Upper lobe of right lung (tissue), 1 donor: Measurements from ENCODE around the gene PCSK2. TPM values are rescaled to one million over a fixed set of nuclear protein-coding genes. Genes with fewer than 3 reads are reported as not detected.

Experiments
- ATAC-seq: fragments of 200-7000 bp; cut with Tn5 transposase; one replicate; pipeline ENCODE4 v1.9.1; 2020; ENCODE audit warnings: mild to moderate bottlenecking, moderate library complexity
- DNase-seq: peaks from one replicate; pipeline ENCODE4 v3.0.0-alpha.2; 2020
- H3K27ac ChIP-seq: fragments of 200-600 bp; one replicate; pipeline ENCODE4 v1.8.0; 2022
- H3K27me3 ChIP-seq: fragments of 200-600 bp; one replicate; pipeline ENCODE4 v1.8.0; 2022; ENCODE audit warnings: mild to moderate bottlenecking
- H3K36me3 ChIP-seq: fragments of 200-600 bp; one replicate; pipeline ENCODE4 v1.8.0; 2022
- H3K4me1 ChIP-seq: fragments of 200-600 bp; one replicate; pipeline ENCODE4 v1.8.0; 2022
- H3K4me3 ChIP-seq: fragments of 200-600 bp; one replicate; pipeline ENCODE4 v1.8.0; 2022; ENCODE audit warnings: mild to moderate bottlenecking
- H3K9me3 ChIP-seq: fragments of 200-600 bp; one replicate; pipeline ENCODE4 v1.8.0; 2022
- intact Hi-C: fragments of 100-400 bp; cut with DNase I; formaldehyde crosslinking; loops from one replicate; pipeline ENCODE4 v1.11.0; 2022
- long read RNA-seq: library from polyadenylated mRNA; unstranded; transcript quantifications from one replicate; pipeline ENCODE4 v2.0.0, GENCODE V29; 2021
- total RNA-seq: library from RNA; stranded (reverse); fragmentation: NEBNext Ultra II Directional; extraction: Animal tissue kit (Norgen Biotek cat#: 25700); gene quantifications from one replicate; pipeline ENCODE4 v1.2.1, GENCODE V29; 2021
- TF ChIP-seq, protein P1 (sequence below): fragments of 200-600 bp; IDR thresholded peaks from one replicate; pipeline ENCODE4 v1.8.0; 2022; ENCODE audit warnings: antibody characterized with exemption
- donor health status: DM: no; HTN: yes; CAD: no; lungs with severe emphysema.

PCSK2 gene, protein sequence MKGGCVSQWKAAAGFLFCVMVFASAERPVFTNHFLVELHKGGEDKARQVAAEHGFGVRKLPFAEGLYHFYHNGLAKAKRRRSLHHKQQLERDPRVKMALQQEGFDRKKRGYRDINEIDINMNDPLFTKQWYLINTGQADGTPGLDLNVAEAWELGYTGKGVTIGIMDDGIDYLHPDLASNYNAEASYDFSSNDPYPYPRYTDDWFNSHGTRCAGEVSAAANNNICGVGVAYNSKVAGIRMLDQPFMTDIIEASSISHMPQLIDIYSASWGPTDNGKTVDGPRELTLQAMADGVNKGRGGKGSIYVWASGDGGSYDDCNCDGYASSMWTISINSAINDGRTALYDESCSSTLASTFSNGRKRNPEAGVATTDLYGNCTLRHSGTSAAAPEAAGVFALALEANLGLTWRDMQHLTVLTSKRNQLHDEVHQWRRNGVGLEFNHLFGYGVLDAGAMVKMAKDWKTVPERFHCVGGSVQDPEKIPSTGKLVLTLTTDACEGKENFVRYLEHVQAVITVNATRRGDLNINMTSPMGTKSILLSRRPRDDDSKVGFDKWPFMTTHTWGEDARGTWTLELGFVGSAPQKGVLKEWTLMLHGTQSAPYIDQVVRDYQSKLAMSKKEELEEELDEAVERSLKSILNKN
- 17.7 TPM for total RNA-seq
- long read RNA-seq, full-length matches to known transcripts = 28 of 37 reads
- long read RNA-seq, partial matches to known transcripts = 5 of 37 reads
- long read RNA-seq, other reads (novel, unspliced or antisense) = 4 of 37 reads

DNA sequence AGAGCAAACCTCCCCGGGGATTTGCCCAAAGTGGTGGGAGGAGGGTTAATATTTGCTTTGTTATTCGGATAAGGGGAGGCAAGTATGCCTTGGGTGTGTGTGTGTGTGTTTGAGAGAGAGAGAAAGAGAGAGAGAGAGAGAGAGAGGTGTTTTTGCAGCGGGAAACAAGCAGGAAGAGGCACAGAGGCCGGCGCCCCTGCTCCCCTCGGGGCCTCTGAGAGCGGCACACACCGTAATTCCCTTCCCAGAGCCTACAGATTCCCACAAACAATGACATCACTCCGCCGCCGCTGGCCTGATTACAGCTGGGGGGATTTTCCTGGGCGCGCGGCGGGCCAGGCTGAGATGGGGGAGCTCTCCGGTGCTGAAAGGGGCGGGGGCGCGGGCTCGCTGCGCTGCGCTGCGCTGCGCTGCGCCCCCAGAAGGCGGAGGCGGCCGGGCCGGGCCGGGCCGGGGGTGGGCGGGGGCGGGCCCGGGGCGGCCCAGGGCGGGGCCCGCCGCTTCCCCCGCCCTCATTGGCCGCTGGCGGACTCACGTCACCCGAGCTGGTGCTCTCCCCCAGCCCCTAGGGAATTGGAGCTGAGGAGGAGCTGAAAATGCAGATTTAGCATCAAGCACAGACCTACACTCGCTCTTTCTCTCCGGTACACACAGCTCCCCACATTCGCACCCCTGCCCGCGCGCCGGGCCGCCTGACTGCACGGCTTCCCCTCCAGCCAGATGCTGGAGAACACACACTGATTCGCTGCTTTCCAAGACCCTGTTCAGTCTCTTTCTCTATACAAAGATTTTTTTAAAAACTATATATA, at the start of gene PCSK2:
TSS of gene PCSK2 (plus strand) at position 631 of the 809 bp plus-strand sequence. CDS start 266 bp downstream, outside the sequence.
- Histone ChIP-seq H3K27me3 (peaks cover 61% of the 10 kb centered on the region), H3K4me1 (peaks cover 5% of the 10 kb centered on the region), H3K27ac (no peak within 1 kb of the TSS), H3K36me3 (no peaks in the 10 kb centered on the region), H3K9me3 (no peaks in the 10 kb centered on the region), H3K4me3 (peak within 1 kb of the TSS; percentile 37)
- TF ChIP-seq, protein P1, sequence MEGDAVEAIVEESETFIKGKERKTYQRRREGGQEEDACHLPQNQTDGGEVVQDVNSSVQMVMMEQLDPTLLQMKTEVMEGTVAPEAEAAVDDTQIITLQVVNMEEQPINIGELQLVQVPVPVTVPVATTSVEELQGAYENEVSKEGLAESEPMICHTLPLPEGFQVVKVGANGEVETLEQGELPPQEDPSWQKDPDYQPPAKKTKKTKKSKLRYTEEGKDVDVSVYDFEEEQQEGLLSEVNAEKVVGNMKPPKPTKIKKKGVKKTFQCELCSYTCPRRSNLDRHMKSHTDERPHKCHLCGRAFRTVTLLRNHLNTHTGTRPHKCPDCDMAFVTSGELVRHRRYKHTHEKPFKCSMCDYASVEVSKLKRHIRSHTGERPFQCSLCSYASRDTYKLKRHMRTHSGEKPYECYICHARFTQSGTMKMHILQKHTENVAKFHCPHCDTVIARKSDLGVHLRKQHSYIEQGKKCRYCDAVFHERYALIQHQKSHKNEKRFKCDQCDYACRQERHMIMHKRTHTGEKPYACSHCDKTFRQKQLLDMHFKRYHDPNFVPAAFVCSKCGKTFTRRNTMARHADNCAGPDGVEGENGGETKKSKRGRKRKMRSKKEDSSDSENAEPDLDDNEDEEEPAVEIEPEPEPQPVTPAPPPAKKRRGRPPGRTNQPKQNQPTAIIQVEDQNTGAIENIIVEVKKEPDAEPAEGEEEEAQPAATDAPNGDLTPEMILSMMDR = no peak
- intact Hi-C loops = no loop called here
- ATAC-seq (peak; percentile 91), DNase-seq (peak; percentile 82)

DNA sequence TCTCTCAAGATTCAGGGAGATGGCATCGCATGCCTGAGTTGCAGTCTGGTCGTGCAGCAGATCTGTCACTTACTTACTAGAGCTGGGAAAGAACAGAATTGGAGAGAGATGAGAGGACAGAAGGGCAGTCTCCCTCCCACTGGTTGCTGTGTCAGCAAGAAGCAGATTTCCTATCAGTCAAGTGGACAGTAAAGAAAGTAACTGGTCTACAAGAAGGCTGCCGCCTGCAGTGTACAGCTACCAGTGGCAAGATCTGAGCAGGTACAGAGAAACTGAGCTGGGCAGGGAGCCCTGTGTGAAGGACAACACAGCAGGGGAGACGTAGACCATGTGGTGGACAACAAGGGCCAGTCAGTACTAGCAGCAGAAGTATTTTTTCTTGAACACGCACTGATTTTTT, 49.5 kb upstream of the PCSK2 start:
- TF ChIP-seq, protein P1 = no peak
- Histone ChIP-seq H3K4me1 (no peaks in the 10 kb centered on the region), H3K27me3 (no peaks in the 10 kb centered on the region), H3K36me3 (no peaks in the 10 kb centered on the region), H3K4me3 (no peak overlapping the region), H3K27ac (no peak overlapping the region), H3K9me3 (no peaks in the 10 kb centered on the region)
- DNase-seq = no peak
- intact Hi-C loops = no loop called here
- no peak for ATAC-seq

DNA sequence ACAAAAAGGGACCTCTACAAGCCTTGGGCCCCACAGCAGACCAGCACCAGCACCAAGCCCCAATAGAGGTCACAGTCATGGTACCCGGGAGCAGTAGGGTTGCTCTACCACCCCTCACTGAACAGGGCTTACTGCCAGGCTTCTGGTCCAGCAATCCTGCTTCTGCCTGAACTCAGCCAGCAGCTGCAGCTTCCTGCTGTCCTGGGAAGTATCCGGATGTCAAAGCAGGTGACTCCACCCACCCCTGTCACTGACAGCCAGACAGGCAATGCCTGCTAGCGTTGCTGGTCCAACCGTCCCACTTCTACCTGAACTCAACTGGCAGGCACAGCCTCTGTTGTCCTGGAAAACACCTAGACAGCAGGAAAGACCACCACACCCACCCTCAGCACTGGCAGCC, 47.0 kb upstream of the PCSK2 start:
- no peak for DNase-seq
- intact Hi-C loops = no loop called here
- ATAC-seq = no peak
- H3K4me3 ChIP-seq = no peak overlapping the region
- no peaks in the 10 kb centered on the region for H3K27me3 ChIP-seq
- no peaks in the 10 kb centered on the region for H3K4me1 ChIP-seq
- no peak overlapping the region for H3K27ac ChIP-seq
- H3K36me3 ChIP-seq = no peaks in the 10 kb centered on the region
- TF ChIP-seq, protein P1 = no peak
- no peaks in the 10 kb centered on the region for H3K9me3 ChIP-seq

DNA sequence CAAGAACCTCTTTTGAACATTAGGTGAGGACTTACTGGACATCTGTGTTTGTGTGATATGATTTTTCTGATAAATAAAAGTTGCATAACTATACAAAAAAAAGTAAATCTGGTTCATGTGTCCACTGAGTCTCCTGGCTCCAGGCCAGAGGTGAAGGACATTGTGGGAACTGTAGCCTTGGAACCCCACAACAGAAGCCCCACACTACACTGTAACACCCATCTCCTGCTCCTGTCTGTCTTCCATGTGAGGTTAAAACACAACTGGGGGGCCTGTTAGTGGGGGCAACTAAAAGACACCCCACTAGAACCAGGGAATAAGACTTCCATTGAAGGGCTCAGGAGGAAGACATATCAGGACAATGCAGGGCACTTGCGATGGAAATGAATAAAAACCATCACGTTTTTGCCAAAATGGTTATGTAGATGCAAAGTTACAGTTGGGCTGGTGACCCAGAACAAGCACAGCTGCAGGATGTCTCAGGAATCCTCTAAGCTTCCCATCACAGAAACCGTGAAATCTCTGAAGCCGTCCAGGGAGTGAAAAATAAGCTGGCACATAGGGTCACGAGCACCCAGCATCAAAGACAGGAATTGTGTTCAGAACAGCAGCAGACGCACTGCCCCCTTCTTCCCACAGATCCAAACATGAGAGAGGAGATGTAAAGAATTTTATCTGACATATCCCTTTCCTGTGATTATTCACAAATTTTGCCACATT, 36.7 kb upstream of the PCSK2 start:
- H3K36me3 ChIP-seq = no peaks in the 10 kb centered on the region

More for the DNA sequence above, 36.7 kb upstream of the PCSK2 start:
- H3K4me3 ChIP-seq = no peak overlapping the region
- no peak overlapping the region for H3K27ac ChIP-seq
- intact Hi-C loops = no loop called here
- DNase-seq (no peak), ATAC-seq (no peak)
- H3K27me3 ChIP-seq = no peaks in the 10 kb centered on the region
- H3K9me3 ChIP-seq = no peaks in the 10 kb centered on the region
- no peaks in the 10 kb centered on the region for H3K4me1 ChIP-seq
- TF ChIP-seq, protein P1 = no peak
